Neuron (in vitro differentiated cells): Measurements from ENCODE around the gene NFKBIE.
A peak's percentile ranks its signal among the peaks of the same experiment; 100 is the strongest.

ENCODE experiments used
- H2AFZ ChIP-seq: one replicate; pipeline ENCODE4 v1.6.1; 2013; ENCODE audit warnings: low read depth, mild to moderate bottlenecking, inconsistent platforms, low read length, moderate library complexity
- H3K27me3 ChIP-seq: one replicate; pipeline ENCODE4 v1.6.1; 2013; ENCODE audit warnings: low read length; ENCODE audit not compliant: insufficient read depth
- H3K36me3 ChIP-seq: one replicate; pipeline ENCODE4 v1.6.1; 2013; ENCODE audit warnings: low read length; ENCODE audit not compliant: insufficient read depth
- H3K4me1 ChIP-seq: one replicate; pipeline ENCODE4 v1.6.1; 2013; ENCODE audit warnings: low read length; ENCODE audit not compliant: insufficient read depth
- H3K4me3 ChIP-seq: 2 replicates; pipeline ENCODE4 v1.5.1; 2013; ENCODE audit warnings: mild to moderate bottlenecking, low read length, moderate library complexity
- H3K9me3 ChIP-seq: one replicate; pipeline ENCODE4 v1.6.1; 2013; ENCODE audit warnings: low read length

NFKBIE gene

GRCh38 chr6:44255871-44256774 lies 9.2 kb downstream of the NFKBIE start:
- peak overlapping the region; percentile 96 for H3K4me3 ChIP-seq
- peaks cover 65% of the 10 kb centered on the region for H3K36me3 ChIP-seq
- H2AFZ ChIP-seq, result no peak overlapping the region
- peaks cover 24% of the 10 kb centered on the region for H3K4me1 ChIP-seq
- H3K9me3 ChIP-seq, result no peaks in the 10 kb centered on the region
- H3K27me3 ChIP-seq, result no peaks in the 10 kb centered on the region

DNA sequence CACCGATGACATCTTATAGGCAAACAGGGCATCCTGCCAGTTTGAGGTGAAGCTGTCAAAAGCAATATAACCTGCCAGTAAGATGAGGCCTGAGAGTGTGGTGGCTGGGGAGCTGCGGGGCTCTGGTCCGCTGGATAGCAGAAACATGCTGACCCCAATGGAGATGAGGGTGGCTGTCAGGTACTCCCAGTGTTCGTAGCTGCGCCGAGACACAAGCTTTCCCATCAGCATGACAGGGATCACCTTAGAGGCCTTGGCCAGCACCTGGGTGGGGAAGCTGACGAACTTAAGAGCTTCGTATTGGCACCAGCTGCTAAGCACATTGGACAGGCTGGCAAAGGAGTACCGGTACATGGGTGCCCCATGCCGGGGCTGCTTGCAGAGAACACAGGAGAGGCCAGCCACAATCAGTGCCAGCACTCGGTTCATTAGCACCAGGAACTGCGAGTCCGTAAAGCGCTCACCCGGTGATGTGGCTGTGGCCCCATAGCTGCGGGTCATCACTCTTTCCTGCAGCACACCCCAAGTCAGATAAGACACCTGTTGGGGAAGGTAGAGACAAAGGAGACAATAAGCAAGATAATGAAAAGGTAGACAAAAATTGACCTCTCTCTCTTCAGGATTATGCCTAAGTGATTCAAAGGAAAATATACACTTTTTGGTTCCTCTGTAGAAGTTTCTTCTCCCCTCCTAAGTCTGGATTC lies 10.1 kb downstream of the NFKBIE start:
- no peaks in the 10 kb centered on the region for H3K9me3 ChIP-seq
- peaks cover 24% of the 10 kb centered on the region for H3K4me1 ChIP-seq
- peak overlapping the region; percentile 96 for H3K4me3 ChIP-seq
- H3K27me3 ChIP-seq, result no peaks in the 10 kb centered on the region
- peaks cover 72% of the 10 kb centered on the region for H3K36me3 ChIP-seq
- no peak overlapping the region for H2AFZ ChIP-seq

DNA sequence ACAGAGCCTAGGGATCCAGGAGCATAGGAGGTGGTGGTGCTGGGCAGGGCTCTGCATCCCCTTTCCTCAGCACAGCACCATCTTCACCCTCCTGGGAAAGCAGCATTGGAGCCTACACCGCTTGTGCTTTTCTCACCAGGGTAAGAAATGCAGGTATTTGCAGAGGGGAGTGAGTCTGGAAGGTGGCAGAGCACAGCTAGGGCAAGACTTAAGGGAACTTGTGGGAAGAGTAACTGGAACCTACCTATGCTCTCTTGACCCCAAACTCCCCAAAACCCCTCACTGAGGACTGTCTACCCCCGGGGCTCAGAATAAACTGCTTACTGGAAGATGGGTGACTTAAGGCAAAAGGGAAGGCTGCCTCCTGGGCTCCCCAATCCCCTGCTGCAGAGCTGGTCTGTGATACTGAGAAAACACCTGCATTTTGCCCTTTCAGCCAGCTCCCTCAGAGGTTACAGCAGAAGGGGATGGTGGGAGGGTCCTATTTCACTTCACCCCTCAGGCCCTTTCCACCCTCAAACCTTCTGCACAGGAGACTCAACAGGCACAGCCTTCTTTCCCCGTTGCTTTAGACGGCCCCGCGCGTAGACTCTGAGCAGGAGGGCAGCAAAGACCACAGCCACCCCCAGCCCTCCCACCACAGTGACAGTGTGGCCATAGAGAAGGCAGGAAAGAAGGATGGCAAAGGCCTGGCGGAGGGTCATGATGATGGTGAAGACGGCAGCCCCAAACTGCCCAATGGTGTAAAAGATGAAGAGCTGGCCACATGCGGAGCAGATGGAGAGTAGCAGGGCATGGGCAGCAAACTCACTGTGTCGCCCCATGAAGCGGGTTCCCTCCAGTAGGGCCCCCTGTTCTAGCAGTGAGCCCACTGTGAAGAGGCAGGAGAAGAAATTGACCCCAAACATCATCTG lies 10.9 kb downstream of the NFKBIE start:
- no peak overlapping the region for H3K4me3 ChIP-seq
- no peaks in the 10 kb centered on the region for H3K9me3 ChIP-seq
- H2AFZ ChIP-seq, result no peak overlapping the region
- H3K27me3 ChIP-seq, result no peaks in the 10 kb centered on the region
- H3K4me1 ChIP-seq, result peaks cover 28% of the 10 kb centered on the region
- H3K36me3 ChIP-seq, result peaks cover 72% of the 10 kb centered on the region

DNA sequence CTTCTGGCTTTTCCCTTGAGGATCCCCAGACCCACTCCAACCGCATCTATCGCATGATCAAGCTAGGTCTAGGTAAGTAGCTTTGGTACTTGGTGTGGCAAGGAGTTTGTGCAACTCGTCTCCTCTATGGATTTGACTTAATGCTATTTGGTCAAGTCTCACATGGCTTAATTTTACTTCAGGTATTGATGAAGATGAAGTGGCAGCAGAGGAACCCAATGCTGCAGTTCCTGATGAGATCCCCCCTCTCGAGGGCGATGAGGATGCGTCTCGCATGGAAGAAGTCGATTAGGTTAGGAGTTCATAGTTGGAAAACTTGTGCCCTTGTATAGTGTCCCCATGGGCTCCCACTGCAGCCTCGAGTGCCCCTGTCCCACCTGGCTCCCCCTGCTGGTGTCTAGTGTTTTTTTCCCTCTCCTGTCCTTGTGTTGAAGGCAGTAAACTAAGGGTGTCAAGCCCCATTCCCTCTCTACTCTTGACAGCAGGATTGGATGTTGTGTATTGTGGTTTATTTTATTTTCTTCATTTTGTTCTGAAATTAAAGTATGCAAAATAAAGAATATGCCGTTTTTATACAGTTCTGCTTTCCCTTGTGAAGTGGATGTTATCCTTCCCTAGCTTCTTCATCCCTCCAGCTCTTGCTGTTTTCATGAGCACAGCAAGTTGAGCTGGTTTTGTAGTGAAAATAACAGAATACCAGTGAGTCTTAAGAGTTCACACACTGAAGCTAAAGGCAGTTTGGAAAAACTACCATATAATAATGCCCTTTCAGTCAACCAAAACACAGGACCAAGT lies 11.8 kb downstream of the NFKBIE start:
- H2AFZ ChIP-seq, result no peak overlapping the region
- no peaks in the 10 kb centered on the region for H3K27me3 ChIP-seq
- H3K4me1 ChIP-seq, result peaks cover 37% of the 10 kb centered on the region
- no peak overlapping the region for H3K4me3 ChIP-seq
- peaks cover 75% of the 10 kb centered on the region for H3K36me3 ChIP-seq
- no peaks in the 10 kb centered on the region for H3K9me3 ChIP-seq

GRCh38 chr6:44251576-44252524 lies 13.5 kb downstream of the NFKBIE start:
- H2AFZ ChIP-seq, result no peak overlapping the region
- no peaks in the 10 kb centered on the region for H3K9me3 ChIP-seq
- H3K4me1 ChIP-seq, result peaks cover 35% of the 10 kb centered on the region
- peaks cover 77% of the 10 kb centered on the region for H3K36me3 ChIP-seq
- H3K4me3 ChIP-seq, result no peak overlapping the region
- no peaks in the 10 kb centered on the region for H3K27me3 ChIP-seq

DNA sequence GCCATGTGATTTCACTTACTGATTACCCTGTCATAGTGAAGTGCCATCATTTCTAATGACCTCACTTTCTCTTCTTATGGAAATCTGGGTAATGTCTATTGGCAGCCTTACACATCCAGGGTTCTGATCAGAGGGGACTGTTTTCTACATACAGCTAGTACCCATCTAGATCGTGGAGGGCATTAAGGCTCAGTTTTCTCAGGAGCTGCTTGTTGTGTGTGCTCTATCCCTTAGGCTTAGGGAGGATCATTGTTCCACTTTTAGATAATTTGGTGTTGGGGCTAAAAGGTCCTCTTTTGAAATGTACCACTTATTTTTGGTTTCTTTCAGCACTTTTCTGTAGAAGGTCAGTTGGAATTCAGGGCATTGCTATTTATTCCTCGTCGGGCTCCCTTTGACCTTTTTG lies 14.6 kb downstream of the NFKBIE start:
- H3K9me3 ChIP-seq, result no peaks in the 10 kb centered on the region
- no peak overlapping the region for H3K4me3 ChIP-seq
- no peaks in the 10 kb centered on the region for H3K27me3 ChIP-seq
- no peak overlapping the region for H2AFZ ChIP-seq
- peaks cover 73% of the 10 kb centered on the region for H3K36me3 ChIP-seq
- H3K4me1 ChIP-seq, result peaks cover 29% of the 10 kb centered on the region

DNA sequence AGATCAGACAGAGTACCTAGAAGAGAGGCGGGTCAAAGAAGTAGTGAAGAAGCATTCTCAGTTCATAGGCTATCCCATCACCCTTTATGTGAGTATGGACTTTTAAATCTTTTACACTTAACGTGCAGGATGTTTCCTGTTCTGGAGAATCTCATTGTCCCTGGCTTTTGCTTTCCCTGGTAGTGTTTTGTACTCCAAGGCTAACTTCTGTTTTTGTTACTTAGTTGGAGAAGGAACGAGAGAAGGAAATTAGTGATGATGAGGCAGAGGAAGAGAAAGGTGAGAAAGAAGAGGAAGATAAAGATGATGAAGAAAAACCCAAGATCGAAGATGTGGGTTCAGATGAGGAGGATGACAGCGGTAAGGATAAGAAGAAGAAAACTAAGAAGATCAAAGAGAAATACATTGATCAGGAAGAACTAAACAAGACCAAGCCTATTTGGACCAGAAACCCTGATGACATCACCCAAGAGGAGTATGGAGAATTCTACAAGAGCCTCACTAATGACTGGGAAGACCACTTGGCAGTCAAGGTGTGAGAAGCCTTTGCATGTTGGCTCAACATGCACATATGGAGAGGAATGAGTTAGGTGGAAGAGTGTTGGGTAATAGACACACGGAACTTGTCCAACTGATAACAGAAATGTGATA lies 15.2 kb downstream of the NFKBIE start:
- Histone ChIP-seq H3K4me3 (no peak overlapping the region), H3K36me3 (peaks cover 69% of the 10 kb centered on the region)

DNA sequence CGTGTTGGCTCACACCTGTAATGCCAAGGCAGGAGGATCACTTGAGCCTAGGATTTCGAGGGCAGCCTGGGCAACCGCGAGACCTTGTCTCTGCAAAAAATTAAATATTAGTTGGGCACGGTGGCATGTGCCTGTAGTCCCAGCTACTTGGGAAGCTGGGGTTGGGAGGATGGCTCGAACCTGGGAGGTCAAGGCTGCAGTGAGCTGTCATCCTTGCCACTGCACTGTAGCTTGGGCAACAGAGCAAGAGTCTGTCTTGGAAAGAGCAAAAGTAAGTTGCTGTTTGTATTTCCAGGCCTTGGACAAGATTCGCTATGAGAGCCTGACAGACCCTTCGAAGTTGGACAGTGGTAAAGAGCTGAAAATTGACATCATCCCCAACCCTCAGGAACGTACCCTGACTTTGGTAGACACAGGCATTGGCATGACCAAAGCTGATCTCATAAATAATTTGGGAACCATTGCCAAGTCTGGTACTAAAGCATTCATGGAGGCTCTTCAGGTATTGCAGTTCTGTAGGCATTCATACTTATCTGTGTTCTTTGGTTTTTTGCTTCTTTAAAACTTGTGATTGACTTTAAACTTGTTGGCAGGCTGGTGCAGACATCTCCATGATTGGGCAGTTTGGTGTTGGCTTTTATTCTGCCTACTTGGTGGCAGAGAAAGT lies 16.1 kb downstream of the NFKBIE start:
- Histone ChIP-seq H3K36me3 (peaks cover 59% of the 10 kb centered on the region), H3K27me3 (no peaks in the 10 kb centered on the region), H3K9me3 (no peaks in the 10 kb centered on the region), H3K4me3 (peak overlapping the region; percentile 90), H2AFZ (no peak overlapping the region), H3K4me1 (peaks cover 27% of the 10 kb centered on the region)

More for the DNA sequence above, 15.2 kb downstream of the NFKBIE start:
- H2AFZ ChIP-seq, result no peak overlapping the region
- no peaks in the 10 kb centered on the region for H3K27me3 ChIP-seq
- no peaks in the 10 kb centered on the region for H3K9me3 ChIP-seq
- H3K4me1 ChIP-seq, result peaks cover 29% of the 10 kb centered on the region

GRCh38 chr6:44248579-44248978 lies 16.8 kb downstream of the NFKBIE start:
- no peak overlapping the region for H2AFZ ChIP-seq
- H3K4me1 ChIP-seq, result peaks cover 25% of the 10 kb centered on the region
- H3K4me3 ChIP-seq, result peak overlapping the region; percentile 90
- H3K36me3 ChIP-seq, result peaks cover 53% of the 10 kb centered on the region
- H3K27me3 ChIP-seq, result no peaks in the 10 kb centered on the region
- H3K9me3 ChIP-seq, result no peaks in the 10 kb centered on the region

- Histone ChIP-seq H3K9me3 (no peaks in the 10 kb centered on the region), H3K27me3 (no peaks in the 10 kb centered on the region), H3K4me3 (peak overlapping the region; percentile 90), H2AFZ (no peak overlapping the region), H3K4me1 (peaks cover 25% of the 10 kb centered on the region), H3K36me3 (peaks cover 43% of the 10 kb centered on the region)
Measured at GRCh38 chr6:44247338-44248302, 17.7 kb downstream of the NFKBIE start.
